DMS114 treated with DMSO at 0.1 percent for 48 hours (cell line): ENCODE data around the gene KRT16.
"Not testable (repeated sequence)": the region's sequence is repeated elsewhere in the genome, so short reads cannot be mapped to it uniquely, and the experiment has no call there.

ENCODE experiments used
- DNase-seq: peaks from one replicate; lab custom pipeline; 2025; ENCODE audit not compliant: unreplicated experiment; lab: John Stamatoyannopoulos, UW

KRT16 gene

DNA sequence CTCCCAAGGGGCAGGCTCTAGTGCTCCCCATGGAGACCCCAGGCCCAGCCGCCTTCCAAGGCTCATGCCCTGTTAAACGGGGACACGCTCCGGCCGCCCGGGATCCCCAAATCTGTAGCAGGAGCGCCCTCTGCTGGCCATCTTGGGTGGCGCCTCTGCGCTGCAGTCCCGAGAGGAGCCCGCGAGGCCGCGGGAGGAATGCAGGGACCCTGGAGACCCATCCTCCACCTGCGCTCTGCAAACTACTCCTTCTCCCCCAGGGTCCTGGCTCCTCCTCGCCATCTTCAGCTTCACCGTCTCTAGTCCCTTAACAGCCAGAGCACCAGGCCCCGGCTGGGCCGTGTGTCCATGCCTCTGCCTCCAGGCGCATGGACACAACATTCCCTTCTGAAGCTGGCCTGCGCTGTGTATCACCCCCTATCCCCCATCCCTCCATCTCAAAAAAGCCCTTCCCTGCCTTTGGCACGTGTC lies 35.4 kb upstream of the KRT16 start:
- peak; percentile 49 for DNase-seq

GRCh38 chr17:41647038-41647813 lies 34.7 kb upstream of the KRT16 start:
- DNase-seq = no peak

GRCh38 chr17:41642252-41643156 lies 29.9 kb upstream of the KRT16 start:
- no peak for DNase-seq

DNA sequence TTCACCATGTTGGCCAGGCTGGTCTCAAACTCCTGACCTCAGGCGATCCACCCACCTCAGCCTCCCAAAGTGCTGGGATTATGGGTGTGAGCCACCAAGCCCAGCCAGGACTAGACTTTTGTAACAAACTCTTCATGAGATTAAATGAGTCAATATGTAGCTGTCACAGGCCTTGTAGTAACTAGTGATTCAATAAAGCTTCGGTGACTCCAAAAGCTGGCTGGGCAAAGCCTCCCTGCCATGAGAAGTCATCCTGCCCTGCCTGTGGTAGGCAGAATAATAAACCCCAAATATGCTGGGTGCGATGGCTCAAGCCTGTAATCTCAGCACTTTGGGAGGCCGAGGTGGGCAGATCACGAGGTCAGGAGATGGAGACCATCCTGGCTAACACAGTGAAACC lies 28.0 kb upstream of the KRT16 start:
- not testable (repeated sequence) for DNase-seq

DNA sequence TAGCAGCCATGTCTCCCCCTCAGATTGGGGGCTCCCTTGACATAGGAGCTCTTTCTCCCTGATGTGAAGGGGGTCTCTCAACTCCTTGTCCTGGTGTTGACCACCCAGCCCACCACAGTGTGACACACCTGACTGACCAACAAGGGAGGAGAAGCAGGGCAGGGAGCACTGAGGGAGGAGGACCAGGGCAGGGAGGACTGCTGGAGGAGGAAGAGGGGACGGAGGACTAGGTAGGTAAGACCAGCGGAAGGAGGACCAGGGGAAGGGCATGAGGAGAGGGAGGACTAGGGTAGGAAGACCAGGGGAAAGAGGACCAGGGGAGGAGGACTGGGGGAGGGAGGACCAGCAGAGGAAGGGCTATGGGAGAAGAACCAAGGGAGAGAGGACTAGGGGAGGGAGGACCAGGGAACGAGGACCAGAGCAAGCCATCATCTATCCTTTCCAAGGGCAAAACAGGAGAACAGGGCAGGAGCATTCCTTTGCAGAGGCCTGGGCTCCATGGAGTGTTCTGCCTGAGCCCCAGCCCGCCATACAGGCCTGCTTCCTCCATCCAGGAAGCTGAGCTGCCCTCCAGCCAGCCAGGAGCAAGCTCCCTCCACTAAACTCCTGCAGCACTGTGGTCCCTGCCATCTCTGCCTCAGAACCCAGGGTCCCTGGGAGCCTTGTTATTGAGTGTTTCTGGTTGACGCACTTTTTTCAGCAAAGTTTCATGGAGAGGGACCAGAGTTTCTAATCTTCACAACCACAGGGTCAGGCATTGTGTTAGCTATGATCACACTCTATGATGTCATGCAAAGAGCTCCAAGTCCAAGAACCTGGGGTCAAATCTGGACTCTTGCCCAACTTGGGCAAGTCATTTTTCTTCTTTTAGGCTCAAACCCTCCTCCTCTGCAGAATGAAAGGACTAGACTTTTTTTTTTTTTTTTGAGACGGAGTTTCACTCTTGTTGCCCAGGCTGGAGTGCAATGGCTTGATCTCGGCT lies 27.2 kb upstream of the KRT16 start:
- no peak for DNase-seq

DNA sequence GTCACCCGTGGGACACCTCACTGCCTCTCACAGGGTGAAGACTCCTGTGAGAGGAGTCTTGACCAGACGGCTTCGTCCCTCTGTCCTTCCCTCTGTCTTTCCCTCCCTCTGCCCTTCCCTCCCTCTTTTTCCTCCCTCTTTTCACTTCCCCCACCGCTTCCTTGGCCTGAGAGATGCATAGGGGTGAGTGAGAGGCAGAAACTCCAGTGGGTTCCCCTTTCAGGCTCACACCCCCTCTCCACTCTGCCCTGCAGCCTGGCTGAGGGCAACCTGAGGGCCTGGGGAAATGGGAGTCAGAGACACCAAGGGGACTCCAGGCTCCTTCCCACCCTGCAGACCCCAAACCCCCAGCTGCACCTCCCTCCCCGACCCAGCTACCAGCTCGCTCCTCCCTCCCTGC lies 26.4 kb upstream of the KRT16 start:
- no peak for DNase-seq

DNA sequence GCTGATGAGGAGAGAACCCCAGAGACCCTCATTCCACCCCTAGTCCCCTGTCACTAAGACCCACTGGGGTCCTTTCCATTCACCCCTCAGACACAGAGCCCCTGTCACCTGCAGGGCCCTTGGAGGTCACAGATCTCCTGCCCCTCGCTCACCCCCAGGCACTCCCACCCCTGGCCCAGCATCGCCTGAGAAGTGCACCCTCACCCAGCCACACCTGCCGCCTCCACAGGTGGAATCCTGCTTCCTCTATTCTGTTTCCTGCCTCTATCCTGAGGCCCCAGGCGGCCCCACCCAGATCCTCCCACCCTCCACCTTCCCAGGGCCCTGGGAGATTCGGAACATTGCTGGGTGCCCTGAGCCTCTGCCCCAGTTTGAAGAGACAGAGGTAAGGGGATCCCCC lies 25.6 kb upstream of the KRT16 start:
- DNase-seq = no peak

DNA sequence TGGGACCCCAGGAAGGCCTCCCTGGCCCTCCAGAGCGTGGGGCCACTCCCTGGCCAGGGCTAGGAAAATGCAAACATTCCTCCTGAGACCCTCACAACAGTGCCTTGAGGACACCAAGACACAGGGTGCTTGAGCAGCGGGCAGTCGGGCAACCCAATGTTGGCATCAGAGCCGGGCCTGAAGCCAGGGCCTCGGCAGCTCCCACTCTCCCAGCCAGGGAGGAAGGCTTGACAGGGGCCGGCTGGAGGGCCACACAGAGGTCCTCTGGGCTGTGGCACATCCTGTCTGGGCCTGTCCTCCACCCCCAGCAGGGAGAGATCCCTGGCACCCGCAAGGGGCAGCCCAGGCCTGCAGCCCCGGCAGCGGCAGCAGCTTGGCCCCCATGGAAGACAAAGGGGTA lies 24.1 kb upstream of the KRT16 start:
- no peak for DNase-seq

- DNase-seq = no peak
These were observed 22.8 kb upstream of the KRT16 start for GRCh38 chr17:41635121-41636097.

- DNase-seq = no peak
These were observed 22.1 kb upstream of the KRT16 start for GRCh38 chr17:41634639-41635038.

DNA sequence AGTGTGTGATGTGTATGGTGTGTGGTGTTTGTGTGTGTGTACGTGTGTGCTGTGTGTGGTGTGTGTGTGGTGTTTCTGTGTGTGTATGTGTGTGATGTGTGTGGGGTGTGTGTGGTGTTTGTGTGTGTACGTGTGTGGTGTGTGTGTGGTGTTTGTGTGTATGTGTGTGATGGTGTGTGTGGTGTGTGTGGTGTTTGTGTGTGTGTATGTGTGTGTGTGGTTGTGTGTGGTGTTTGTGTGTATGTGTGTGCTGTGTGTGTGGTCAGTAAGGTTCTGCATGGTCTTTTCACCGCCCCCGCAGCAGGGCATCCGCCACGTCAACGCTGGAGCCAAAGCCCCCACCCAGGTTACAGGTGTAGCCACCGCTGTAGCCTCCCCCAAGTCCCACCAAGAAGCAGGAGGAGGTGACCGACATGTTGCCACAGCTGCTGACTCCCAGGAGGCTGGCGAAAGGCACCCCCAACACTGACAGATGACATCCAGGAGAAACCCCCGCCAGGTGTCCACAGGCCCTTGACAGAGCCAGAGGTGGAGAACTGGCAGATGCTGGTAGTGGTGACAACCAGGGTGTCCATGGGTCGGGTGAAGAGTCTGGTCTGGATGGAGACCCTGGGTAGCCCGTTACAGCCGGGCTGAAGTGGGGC lies 21.1 kb upstream of the KRT16 start:
- no peak for DNase-seq

DNA sequence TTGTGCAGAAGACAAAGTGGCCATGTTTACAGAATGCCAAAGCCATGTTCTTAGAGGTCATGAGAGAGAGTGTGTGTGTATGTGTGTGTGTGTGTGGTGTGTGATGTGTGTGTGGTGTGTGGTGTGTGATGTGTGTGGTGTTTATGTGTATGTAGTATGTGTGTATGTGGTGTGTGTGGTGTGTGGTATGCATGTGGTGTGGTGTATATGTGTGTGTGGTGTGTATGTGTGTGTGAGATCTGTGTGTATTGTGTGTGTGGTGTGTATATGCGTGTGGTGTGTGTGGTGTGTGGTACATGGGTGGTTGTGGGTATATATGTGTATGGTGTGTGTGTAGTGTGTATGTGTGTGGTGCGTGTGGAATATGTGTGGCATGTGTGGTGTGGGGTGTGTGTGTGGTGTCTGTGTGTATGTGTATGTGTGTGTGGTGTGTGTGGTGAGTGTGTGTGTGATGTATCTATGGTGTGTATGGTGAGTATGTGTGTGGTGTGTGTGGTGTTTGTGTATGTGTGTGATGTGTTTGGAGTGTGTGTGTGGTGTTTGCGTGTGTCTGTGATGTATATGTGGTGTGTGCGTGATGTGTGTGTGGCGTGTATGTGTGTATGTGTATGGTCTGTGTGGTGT lies 20.0 kb upstream of the KRT16 start:
- DNase-seq = no peak

GRCh38 chr17:41631898-41632285 lies 19.3 kb upstream of the KRT16 start:
- no peak for DNase-seq

- DNase-seq = no peak
These were observed 18.7 kb upstream of the KRT16 start for GRCh38 chr17:41631025-41631897.

GRCh38 chr17:41629826-41630670 lies 17.5 kb upstream of the KRT16 start:
- no peak for DNase-seq

GRCh38 chr17:41629316-41629715 lies 16.7 kb upstream of the KRT16 start:
- no peak for DNase-seq
